Astrocyte (in vitro differentiated cells and primary cell): ENCODE results near the gene RAB6B. TPM values are rescaled to one million over a fixed set of nuclear protein-coding genes. Genes with fewer than 3 reads are reported as not detected.

Source experiments
- DNase-seq: peaks from one replicate; pipeline ENCODE4 v3.0.0-alpha.2; 2010; ENCODE audit warnings: low read depth
- FAIRE-seq: peaks from 2 replicates; lab custom pipeline; 2011; peaks lifted over from hg19 to GRCh38; lab: Jason Lieb, UNC
- H2AFZ ChIP-seq: 2 replicates; pipeline ENCODE4 v1.6.0; 2012; ENCODE audit warnings: low read depth, low read length, inconsistent platforms
- H3K27ac ChIP-seq: 2 replicates; pipeline ENCODE4 v1.5.1; 2011; ENCODE audit warnings: low read depth, low read length, inconsistent platforms
- H3K27me3 ChIP-seq: 2 replicates; pipeline ENCODE4 v1.6.0; 2011; ENCODE audit warnings: low read length, inconsistent platforms; ENCODE audit not compliant: insufficient read depth
- H3K36me3 ChIP-seq: 2 replicates; pipeline ENCODE4 v1.5.1; 2011; ENCODE audit warnings: low read length, inconsistent platforms; ENCODE audit not compliant: insufficient read depth
- H3K4me1 ChIP-seq: 2 replicates; pipeline ENCODE4 v1.5.1; 2011; ENCODE audit warnings: low read length, inconsistent platforms; ENCODE audit not compliant: insufficient read depth
- H3K4me2 ChIP-seq: 2 replicates; pipeline ENCODE4 v1.6.0; 2012; ENCODE audit warnings: low read length, inconsistent platforms
- H3K4me3 ChIP-seq: 2 replicates; pipeline ENCODE4 v1.5.1; 2011; ENCODE audit warnings: low read depth, mild to moderate bottlenecking, low read length, inconsistent platforms; ENCODE audit not compliant: insufficient read depth
- H3K79me2 ChIP-seq: 2 replicates; pipeline ENCODE4 v1.6.0; 2012; ENCODE audit warnings: mild to moderate bottlenecking, low read length, inconsistent platforms; ENCODE audit not compliant: insufficient read depth
- H3K9ac ChIP-seq: 2 replicates; pipeline ENCODE4 v1.6.0; 2012; ENCODE audit warnings: mild to moderate bottlenecking, low read length, inconsistent platforms
- H3K9me3 ChIP-seq: 2 replicates; pipeline ENCODE4 v1.5.1; 2012; ENCODE audit warnings: low read depth, mild to moderate bottlenecking, low read length, inconsistent platforms; ENCODE audit not compliant: insufficient read depth
- H4K20me1 ChIP-seq: 2 replicates; pipeline ENCODE4 v1.6.0; 2012; ENCODE audit warnings: low read length, inconsistent platforms; ENCODE audit not compliant: insufficient read depth
- H3K27ac Mint-ChIP-seq: one replicate; pipeline ENCODE4 v1.8.0; 2021; ENCODE audit warnings: mild to moderate bottlenecking, mixed read lengths; ENCODE audit not compliant: unreplicated experiment
- H3K27me3 Mint-ChIP-seq: one replicate; pipeline ENCODE4 v1.8.0; 2021; ENCODE audit warnings: low read depth, mixed read lengths; ENCODE audit not compliant: unreplicated experiment
- H3K36me3 Mint-ChIP-seq: one replicate; pipeline ENCODE4 v1.8.0; 2021; ENCODE audit warnings: low read depth, mixed read lengths; ENCODE audit not compliant: unreplicated experiment
- H3K4me1 Mint-ChIP-seq: one replicate; pipeline ENCODE4 v1.8.0; 2021; ENCODE audit warnings: low read depth, mixed read lengths; ENCODE audit not compliant: unreplicated experiment
- H3K4me3 Mint-ChIP-seq: one replicate; pipeline ENCODE4 v1.8.0; 2021; ENCODE audit warnings: mild to moderate bottlenecking, moderate library complexity, mixed read lengths; ENCODE audit not compliant: unreplicated experiment
- H3K9me3 Mint-ChIP-seq: one replicate; pipeline ENCODE4 v1.8.0; 2021; ENCODE audit warnings: mild to moderate bottlenecking, mixed read lengths; ENCODE audit not compliant: unreplicated experiment
- CTCF ChIP-seq: IDR thresholded peaks from 2 replicates; pipeline ENCODE4 v1.5.1; 2011; ENCODE audit warnings: low read depth, mild to moderate bottlenecking, inconsistent platforms, low read length, moderate library complexity; ENCODE audit not compliant: insufficient read depth
- EZH2 ChIP-seq: IDR thresholded peaks from 2 replicates; pipeline ENCODE4 v1.6.1; 2012; ENCODE audit warnings: mild to moderate bottlenecking, low read length, inconsistent platforms; ENCODE audit not compliant: insufficient read depth
- total RNA-seq: library from RNA; stranded (reverse); gene quantifications from 2 replicates; pipeline ENCODE4 v1.2.1, GENCODE V29; 2021

Gene RAB6B
- total RNA-seq, 1 donor from 2014 or later, result 61.8 TPM

GRCh38 chr3:133824961-133825485, 70.7 kb downstream of the RAB6B start:
- peaks cover 4% of the 10 kb centered on the region for H3K4me1 Mint-ChIP-seq
- DNase-seq, result no peak
- no peak for FAIRE-seq
- Histone ChIP-seq H3K27me3 (no peaks in the 10 kb centered on the region), H3K4me3 (no peak overlapping the region), H3K4me2 (no peak overlapping the region), H3K27ac (no peak overlapping the region), H3K9me3 (no peaks in the 10 kb centered on the region), H3K79me2 (no peaks in the 10 kb centered on the region), H3K4me1 (peaks cover 4% of the 10 kb centered on the region), H2AFZ (no peak overlapping the region), H3K9ac (no peak overlapping the region), H3K36me3 (peaks cover 24% of the 10 kb centered on the region), H4K20me1 (peaks cover 31% of the 10 kb centered on the region)
- TF ChIP-seq CTCF (no peak), EZH2 (no peak)
- H3K36me3 Mint-ChIP-seq, result peaks cover 40% of the 10 kb centered on the region
- no peaks in the 10 kb centered on the region for H3K27me3 Mint-ChIP-seq
- no peak overlapping the region for H3K4me3 Mint-ChIP-seq
- no peak overlapping the region for H3K27ac Mint-ChIP-seq
- H3K9me3 Mint-ChIP-seq, result no peaks in the 10 kb centered on the region

- H3K4me1 ChIP-seq, result peaks cover 4% of the 10 kb centered on the region
- no peak for FAIRE-seq
- H3K4me3 ChIP-seq, result no peak overlapping the region
- peak; percentile 60 for DNase-seq
- no peaks in the 10 kb centered on the region for H3K27me3 Mint-ChIP-seq
- no peak overlapping the region for H3K9ac ChIP-seq
- H3K4me1 Mint-ChIP-seq, result peaks cover 4% of the 10 kb centered on the region
- no peaks in the 10 kb centered on the region for H3K9me3 ChIP-seq
- no peaks in the 10 kb centered on the region for H3K9me3 Mint-ChIP-seq
- no peaks in the 10 kb centered on the region for H3K79me2 ChIP-seq
- H3K4me3 Mint-ChIP-seq, result no peak overlapping the region
- H3K27me3 ChIP-seq, result no peaks in the 10 kb centered on the region
- peaks cover 37% of the 10 kb centered on the region for H3K36me3 Mint-ChIP-seq
- peaks cover 43% of the 10 kb centered on the region for H3K36me3 ChIP-seq
- H4K20me1 ChIP-seq, result peaks cover 42% of the 10 kb centered on the region
- TF ChIP-seq CTCF (no peak), EZH2 (no peak)
- H3K4me2 ChIP-seq, result no peak overlapping the region
- H3K27ac ChIP-seq, result no peak overlapping the region
- no peak overlapping the region for H2AFZ ChIP-seq
- H3K27ac Mint-ChIP-seq, result peak overlapping the region; percentile 12
These were observed 73.7 kb downstream of the RAB6B start for GRCh38 chr3:133821767-133822638.
